ENCODE data around the gene MPPED2.

The MPPED2 gene

DNA sequence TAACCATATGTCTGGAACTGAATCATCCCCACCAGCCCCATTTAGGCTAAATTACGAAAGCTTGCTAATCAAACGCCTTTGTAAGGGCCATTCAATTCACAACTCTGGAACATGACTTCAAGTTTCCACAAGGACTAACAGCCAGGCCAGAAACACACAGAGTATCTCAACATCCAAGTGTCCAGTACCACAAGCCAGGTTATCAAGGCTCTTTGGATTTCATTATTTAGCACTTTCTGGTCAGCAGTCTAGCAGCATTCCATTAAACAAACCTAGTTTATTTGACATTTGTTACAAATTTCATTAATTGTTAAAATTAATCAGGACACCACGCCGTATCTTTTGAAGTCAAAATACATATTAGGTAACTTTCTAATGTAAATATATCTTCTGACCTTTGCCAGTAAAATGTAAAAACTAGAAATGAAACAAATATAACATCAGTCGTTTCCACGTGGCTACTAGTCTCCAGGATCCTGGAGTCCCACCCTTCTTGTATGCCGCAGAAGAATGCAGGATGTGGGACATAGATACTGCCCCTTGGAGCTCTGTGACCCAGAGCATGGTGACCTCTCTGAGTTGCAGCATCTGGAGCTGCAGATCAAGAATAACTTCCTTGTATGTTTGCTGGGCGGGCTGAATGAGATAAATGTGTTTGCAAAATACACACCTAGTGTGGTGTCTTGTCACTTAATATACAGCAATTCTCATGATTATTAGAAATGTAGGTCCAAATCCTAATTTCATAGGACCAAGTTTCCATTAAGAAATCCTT lies 64.7 kb downstream of the MPPED2 start:
- H3K36me3 ChIP-seq (ENCODE audit: insufficient read depth, low read length): no peaks in the 10 kb centered on the region
- no peaks in the 10 kb centered on the region for H3K4me1 ChIP-seq (ENCODE audit: control insufficient read depth, insufficient read depth, low read length)
- no peaks in the 10 kb centered on the region for H3K27me3 ChIP-seq (ENCODE audit: control insufficient read depth, insufficient read depth, low read length)
- no peaks in the 10 kb centered on the region for H3K9me3 ChIP-seq (replicated peaks; ENCODE audit: low read length)
- H3K4me2 ChIP-seq (ENCODE audit: low read length): no peak overlapping the region
- H3K4me3 ChIP-seq (ENCODE audit: low read length): no peak overlapping the region
- no peak overlapping the region for H3K9ac ChIP-seq (ENCODE audit: low read depth, low read length)

DNA sequence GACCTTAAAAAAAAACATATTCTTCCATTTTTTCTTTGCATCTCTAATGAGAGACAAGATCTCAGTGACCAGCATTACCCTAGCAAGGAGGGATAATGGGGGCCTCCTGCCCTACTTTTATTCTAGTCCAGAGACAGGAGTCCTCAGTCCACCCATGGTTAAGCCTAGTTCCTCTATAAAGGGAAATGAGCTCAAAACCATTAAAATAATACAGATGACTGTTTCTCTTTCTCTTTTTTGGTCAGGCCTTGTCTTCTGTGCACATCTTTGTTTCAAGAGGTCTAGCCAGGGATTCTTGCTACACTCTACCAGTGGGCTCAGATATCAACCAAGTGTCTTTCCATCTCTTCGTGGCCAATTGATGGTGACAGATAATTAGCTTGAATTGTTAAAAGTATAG lies 73.1 kb downstream of the MPPED2 start:
- H3K9ac ChIP-seq (ENCODE audit: low read depth, low read length): no peak overlapping the region
- H3K4me2 ChIP-seq (ENCODE audit: low read length): no peak overlapping the region
- no peaks in the 10 kb centered on the region for H3K9me3 ChIP-seq (replicated peaks; ENCODE audit: low read length)
- no peaks in the 10 kb centered on the region for H3K27me3 ChIP-seq (ENCODE audit: control insufficient read depth, insufficient read depth, low read length)
- no peak overlapping the region for H3K4me3 ChIP-seq (ENCODE audit: low read length)
- H3K4me1 ChIP-seq (ENCODE audit: control insufficient read depth, insufficient read depth, low read length): no peaks in the 10 kb centered on the region
- H3K36me3 ChIP-seq (ENCODE audit: insufficient read depth, low read length): no peaks in the 10 kb centered on the region

DNA sequence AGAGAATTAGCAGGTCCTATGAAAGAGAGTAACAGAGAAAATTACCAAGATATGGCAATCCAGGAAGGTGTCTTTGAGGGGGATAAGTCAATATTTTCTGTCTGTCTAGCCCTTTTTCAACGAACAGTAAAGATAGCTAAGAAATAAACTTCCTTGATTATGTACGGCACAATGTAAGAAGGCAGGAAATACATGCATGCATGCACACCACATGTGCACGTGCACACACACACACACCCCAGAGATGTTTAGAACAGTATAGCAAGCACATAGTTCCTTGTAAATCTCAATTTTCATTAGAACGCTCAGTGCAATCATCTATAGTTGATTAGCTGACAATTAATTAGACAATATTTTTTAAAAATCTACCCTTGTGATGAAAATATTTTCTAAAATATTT lies 74.7 kb downstream of the MPPED2 start:
- Histone ChIP-seq H3K36me3 (ENCODE audit: insufficient read depth, low read length) (no peaks in the 10 kb centered on the region), H3K9ac (ENCODE audit: low read depth, low read length) (no peak overlapping the region), H3K9me3 (replicated peaks; ENCODE audit: low read length) (no peaks in the 10 kb centered on the region), H3K4me2 (ENCODE audit: low read length) (no peak overlapping the region), H3K27me3 (ENCODE audit: control insufficient read depth, insufficient read depth, low read length) (no peaks in the 10 kb centered on the region), H3K4me3 (ENCODE audit: low read length) (no peak overlapping the region), H3K4me1 (ENCODE audit: control insufficient read depth, insufficient read depth, low read length) (no peaks in the 10 kb centered on the region)

GRCh38 chr11:30510750-30511149 lies 75.4 kb downstream of the MPPED2 start:
- Histone ChIP-seq H3K36me3 (ENCODE audit: insufficient read depth, low read length) (no peaks in the 10 kb centered on the region), H3K27me3 (ENCODE audit: control insufficient read depth, insufficient read depth, low read length) (no peaks in the 10 kb centered on the region), H3K4me2 (ENCODE audit: low read length) (no peak overlapping the region), H3K9me3 (replicated peaks; ENCODE audit: low read length) (no peaks in the 10 kb centered on the region), H3K9ac (ENCODE audit: low read depth, low read length) (no peak overlapping the region), H3K4me3 (ENCODE audit: low read length) (no peak overlapping the region), H3K4me1 (ENCODE audit: control insufficient read depth, insufficient read depth, low read length) (no peaks in the 10 kb centered on the region)

- no peak overlapping the region for H3K4me2 ChIP-seq (ENCODE audit: low read length)
- H3K36me3 ChIP-seq (ENCODE audit: insufficient read depth, low read length): no peaks in the 10 kb centered on the region
- no peaks in the 10 kb centered on the region for H3K27me3 ChIP-seq (ENCODE audit: control insufficient read depth, insufficient read depth, low read length)
These were observed 76.8 kb downstream of the MPPED2 start for GRCh38 chr11:30509364-30509763.

DNA sequence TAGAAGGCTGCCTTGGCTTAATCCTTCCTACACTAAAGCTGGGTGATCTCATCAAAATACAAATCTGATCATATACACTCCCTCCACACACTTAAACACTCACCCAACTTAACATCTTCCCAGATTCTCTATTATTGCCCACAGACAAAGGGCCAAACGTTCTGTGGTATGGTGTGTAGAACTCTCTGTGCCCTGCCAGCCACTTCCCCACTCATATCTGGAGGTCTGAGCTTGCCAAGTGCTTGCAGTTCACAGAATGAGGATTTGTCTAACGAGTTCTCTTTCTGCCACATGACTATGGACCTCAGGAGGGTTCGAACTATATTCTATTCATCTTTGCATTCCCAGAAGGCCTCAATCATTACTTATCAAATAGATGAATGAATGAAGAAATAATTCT lies 77.6 kb downstream of the MPPED2 start:
- no peaks in the 10 kb centered on the region for H3K9me3 ChIP-seq (replicated peaks; ENCODE audit: low read length)
- H3K36me3 ChIP-seq (ENCODE audit: insufficient read depth, low read length): no peaks in the 10 kb centered on the region
- H3K4me3 ChIP-seq (ENCODE audit: low read length): no peak overlapping the region
- H3K9ac ChIP-seq (ENCODE audit: low read depth, low read length): no peak overlapping the region
- H3K4me2 ChIP-seq (ENCODE audit: low read length): no peak overlapping the region
- no peaks in the 10 kb centered on the region for H3K27me3 ChIP-seq (ENCODE audit: control insufficient read depth, insufficient read depth, low read length)
- no peaks in the 10 kb centered on the region for H3K4me1 ChIP-seq (ENCODE audit: control insufficient read depth, insufficient read depth, low read length)

More at GRCh38 chr11:30509364-30509763, 76.8 kb downstream of the MPPED2 start:
- Histone ChIP-seq H3K4me1 (ENCODE audit: control insufficient read depth, insufficient read depth, low read length) (no peaks in the 10 kb centered on the region), H3K4me3 (ENCODE audit: low read length) (no peak overlapping the region), H3K9ac (ENCODE audit: low read depth, low read length) (no peak overlapping the region), H3K9me3 (replicated peaks; ENCODE audit: low read length) (no peaks in the 10 kb centered on the region)

DNA sequence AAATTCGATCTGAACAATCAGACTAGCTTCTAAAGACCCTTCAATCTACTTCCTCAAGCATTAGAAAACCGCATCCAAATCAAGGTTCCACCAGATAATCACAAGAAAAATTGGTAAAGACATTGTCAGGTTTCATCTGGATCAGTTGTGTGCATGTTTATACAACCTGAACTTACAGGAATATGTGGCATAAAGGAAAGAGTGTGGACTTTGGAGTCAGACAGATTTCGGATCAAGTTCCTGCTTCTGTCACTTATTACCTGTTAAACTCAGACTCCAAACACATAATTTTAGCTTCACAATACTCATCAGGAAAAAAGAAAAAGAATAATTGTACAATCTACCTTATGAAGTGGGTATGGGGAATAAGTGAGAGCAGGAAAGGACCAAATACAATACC lies 80.5 kb downstream of the MPPED2 start:
- no peaks in the 10 kb centered on the region for H3K27me3 ChIP-seq (ENCODE audit: control insufficient read depth, insufficient read depth, low read length)
- no peaks in the 10 kb centered on the region for H3K36me3 ChIP-seq (ENCODE audit: insufficient read depth, low read length)
- H3K4me2 ChIP-seq (ENCODE audit: low read length): no peak overlapping the region
- H3K9me3 ChIP-seq (replicated peaks; ENCODE audit: low read length): no peaks in the 10 kb centered on the region
- H3K9ac ChIP-seq (ENCODE audit: low read depth, low read length): no peak overlapping the region
- H3K4me1 ChIP-seq (ENCODE audit: control insufficient read depth, insufficient read depth, low read length): no peaks in the 10 kb centered on the region
- H3K4me3 ChIP-seq (ENCODE audit: low read length): no peak overlapping the region

DNA sequence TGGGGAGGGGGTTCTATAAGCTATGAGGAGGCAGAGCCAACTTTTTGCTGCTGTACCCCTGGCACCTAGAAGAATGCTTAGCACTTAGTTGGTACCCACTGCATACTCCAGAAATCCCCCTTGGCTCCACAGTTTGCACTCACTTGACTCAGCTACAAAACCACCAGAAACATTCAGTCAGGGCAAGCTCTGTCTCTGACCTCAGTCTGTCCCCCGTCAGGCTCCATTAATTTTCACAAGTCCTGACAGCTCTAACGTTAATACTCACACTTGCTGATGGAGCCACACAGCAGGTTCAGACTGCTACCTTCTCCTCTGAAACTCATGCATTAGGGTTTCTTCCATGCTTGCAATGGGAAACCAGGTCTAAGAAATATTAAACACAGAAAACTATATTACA lies 81.7 kb downstream of the MPPED2 start:
- no peaks in the 10 kb centered on the region for H3K9me3 ChIP-seq (replicated peaks; ENCODE audit: low read length)
- H3K4me2 ChIP-seq (ENCODE audit: low read length): no peak overlapping the region
- no peaks in the 10 kb centered on the region for H3K27me3 ChIP-seq (ENCODE audit: control insufficient read depth, insufficient read depth, low read length)
- no peak overlapping the region for H3K9ac ChIP-seq (ENCODE audit: low read depth, low read length)
- no peaks in the 10 kb centered on the region for H3K36me3 ChIP-seq (ENCODE audit: insufficient read depth, low read length)
- no peaks in the 10 kb centered on the region for H3K4me1 ChIP-seq (ENCODE audit: control insufficient read depth, insufficient read depth, low read length)
- H3K4me3 ChIP-seq (ENCODE audit: low read length): no peak overlapping the region

GRCh38 chr11:30503156-30503555 lies 83.0 kb downstream of the MPPED2 start:
- Histone ChIP-seq H3K27me3 (ENCODE audit: control insufficient read depth, insufficient read depth, low read length) (no peaks in the 10 kb centered on the region), H3K9me3 (replicated peaks; ENCODE audit: low read length) (no peaks in the 10 kb centered on the region), H3K4me1 (ENCODE audit: control insufficient read depth, insufficient read depth, low read length) (no peaks in the 10 kb centered on the region), H3K4me2 (ENCODE audit: low read length) (no peak overlapping the region), H3K9ac (ENCODE audit: low read depth, low read length) (no peak overlapping the region), H3K4me3 (ENCODE audit: low read length) (no peak overlapping the region), H3K36me3 (ENCODE audit: insufficient read depth, low read length) (no peaks in the 10 kb centered on the region)

DNA sequence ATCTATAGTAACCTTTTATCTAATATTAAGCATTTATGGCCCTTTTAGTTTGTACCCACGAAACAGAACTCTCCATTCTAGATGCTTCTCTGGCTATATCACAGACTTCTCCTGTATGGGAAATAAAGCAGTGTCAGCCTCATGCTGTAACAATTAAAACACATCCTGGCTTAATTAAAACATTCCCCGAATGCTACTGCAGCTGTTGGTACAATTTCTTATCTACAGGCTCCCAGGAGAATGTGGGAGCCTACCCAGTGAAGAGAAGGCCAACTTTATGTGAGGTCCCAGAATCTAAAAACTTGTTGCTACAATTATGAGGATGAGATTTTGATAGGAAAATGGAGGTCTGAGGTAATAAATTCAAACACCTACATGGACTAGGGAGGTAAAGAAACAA lies 83.8 kb downstream of the MPPED2 start:
- H3K4me3 ChIP-seq (ENCODE audit: low read length): no peak overlapping the region
- H3K9ac ChIP-seq (ENCODE audit: low read depth, low read length): no peak overlapping the region
- no peaks in the 10 kb centered on the region for H3K4me1 ChIP-seq (ENCODE audit: control insufficient read depth, insufficient read depth, low read length)
- no peaks in the 10 kb centered on the region for H3K9me3 ChIP-seq (replicated peaks; ENCODE audit: low read length)
- no peaks in the 10 kb centered on the region for H3K27me3 ChIP-seq (ENCODE audit: control insufficient read depth, insufficient read depth, low read length)
- no peaks in the 10 kb centered on the region for H3K36me3 ChIP-seq (ENCODE audit: insufficient read depth, low read length)
- no peak overlapping the region for H3K4me2 ChIP-seq (ENCODE audit: low read length)

- H3K4me3 ChIP-seq (ENCODE audit: low read length): no peak overlapping the region
- H3K4me1 ChIP-seq (ENCODE audit: control insufficient read depth, insufficient read depth, low read length): no peaks in the 10 kb centered on the region
- H3K9ac ChIP-seq (ENCODE audit: low read depth, low read length): no peak overlapping the region
- no peak overlapping the region for H3K4me2 ChIP-seq (ENCODE audit: low read length)
- no peaks in the 10 kb centered on the region for H3K9me3 ChIP-seq (replicated peaks; ENCODE audit: low read length)
- no peaks in the 10 kb centered on the region for H3K36me3 ChIP-seq (ENCODE audit: insufficient read depth, low read length)
- H3K27me3 ChIP-seq (ENCODE audit: control insufficient read depth, insufficient read depth, low read length): no peaks in the 10 kb centered on the region
These were observed 84.4 kb downstream of the MPPED2 start for GRCh38 chr11:30501744-30502143.

DNA sequence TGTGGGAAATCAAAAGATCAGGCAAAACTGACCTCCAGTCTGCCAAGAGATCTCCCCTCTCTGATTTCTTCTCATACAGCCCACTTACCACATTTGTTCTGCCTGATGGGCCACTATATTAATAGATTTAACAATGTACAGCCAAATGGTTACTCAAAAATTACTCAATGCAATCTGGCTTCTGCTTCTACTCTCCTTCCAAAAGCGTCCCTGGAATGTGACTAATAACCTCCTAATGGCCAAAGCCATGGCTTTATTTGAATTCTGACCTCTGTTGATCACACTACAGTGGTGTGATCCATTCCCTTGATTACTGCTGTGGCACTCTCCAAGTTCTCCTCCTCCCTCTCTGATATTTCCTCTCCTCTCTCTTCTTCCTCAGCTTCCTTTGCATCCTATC lies 86.2 kb downstream of the MPPED2 start:
- H3K9me3 ChIP-seq (replicated peaks; ENCODE audit: low read length): no peaks in the 10 kb centered on the region

More for the DNA sequence above, 86.2 kb downstream of the MPPED2 start:
- Histone ChIP-seq H3K4me3 (ENCODE audit: low read length) (no peak overlapping the region), H3K9ac (ENCODE audit: low read depth, low read length) (no peak overlapping the region), H3K36me3 (ENCODE audit: insufficient read depth, low read length) (no peaks in the 10 kb centered on the region), H3K4me2 (ENCODE audit: low read length) (no peak overlapping the region), H3K4me1 (ENCODE audit: control insufficient read depth, insufficient read depth, low read length) (no peaks in the 10 kb centered on the region), H3K27me3 (ENCODE audit: control insufficient read depth, insufficient read depth, low read length) (no peaks in the 10 kb centered on the region)
